A549 (cell line): Measurements from ENCODE around the gene SIVA1. TPM values are rescaled to one million over a fixed set of nuclear protein-coding genes. Genes with fewer than 3 reads are reported as not detected.

Experiments used
- ATAC-seq, 2 experiments: fragments of 200-7000 bp in 1 of 2; fragments of >200 bp in 1 of 2; cut with Nextera tagmentation in 1 of 2; cut with Tn5 transposase in 1 of 2; 3 replicates each; pipeline versions ENCODE4 v1.8.0 to v1.9.1; 2018 to 2020; ENCODE audit warnings: mild to moderate bottlenecking in 1 of 2, moderate library complexity in 1 of 2
- CTCF ChIA-PET: fragments of 300-600 bp; sonication (Branson Sonifier 250); formaldehyde crosslinking; extraction: SDS; loops from one replicate; lab custom pipeline; 2021; ENCODE audit warnings: antibody characterized with exemption, inconsistent platforms; lab: Yijun Ruan, JAX
- POLR2A ChIA-PET: fragments of 350-600 bp; formaldehyde crosslinking; extraction: SDS; loops from one replicate; lab custom pipeline; 2021; ENCODE audit warnings: antibody characterized with exemption, inconsistent platforms; lab: Yijun Ruan, JAX
- DNase-seq, 2 experiments: peaks; one replicate each; pipeline versions ENCODE4 v3.0.0 to v3.0.0-alpha.2; 2011 to 2016; ENCODE audit warnings: low read depth in 1 of 2, low spot score in 1 of 2
- FAIRE-seq: peaks from 2 replicates; lab custom pipeline; 2011; peaks lifted over from hg19 to GRCh38; lab: Jason Lieb, UNC
- H3K27ac ChIP-seq, 2 experiments: fragments of >200 bp; sonication (Bioruptor Twin); formaldehyde crosslinking; 3 replicates each; pipeline ENCODE4 v1.5.1; 2016 to 2017
- H3K4me1 ChIP-seq: fragments of >200 bp; sonication (Bioruptor Twin); formaldehyde crosslinking; 3 replicates; pipeline ENCODE4 v1.6.1; 2016
- H3K4me2 ChIP-seq: fragments of >200 bp; sonication (Bioruptor Twin); formaldehyde crosslinking; 3 replicates; pipeline ENCODE4 v1.6.1; 2016
- H3K4me3 ChIP-seq: fragments of >200 bp; sonication (Bioruptor Twin); formaldehyde crosslinking; 3 replicates; pipeline ENCODE4 v1.5.1; 2016
- H3K9me3 ChIP-seq: fragments of >200 bp; sonication (Bioruptor Twin); formaldehyde crosslinking; 3 replicates; pipeline ENCODE4 v1.6.1; 2016
- BHLHE40 ChIP-seq: IDR thresholded peaks from 2 replicates; pipeline ENCODE4 v1.6.1; 2012; ENCODE audit warnings: low read depth, low read length, inconsistent platforms
- CBX2 ChIP-seq: fragments of 200-600 bp; sonication (generic); IDR thresholded peaks from 2 replicates; pipeline ENCODE4 v1.6.1; 2016; ENCODE audit warnings: low read depth, mild to moderate bottlenecking, borderline replicate concordance
- CBX8 ChIP-seq: fragments of 200-600 bp; sonication (generic); IDR thresholded peaks from 2 replicates; pipeline ENCODE4 v1.6.1; 2016
- EHF ChIP-seq: fragments of 250-450 bp; sonication (Bioruptor Pico); IDR thresholded peaks from 2 replicates; pipeline ENCODE4 v1.5.0; 2020; ENCODE audit warnings: mild to moderate bottlenecking
- ESRRA ChIP-seq: fragments of 150-350 bp; IDR thresholded peaks from 2 replicates; pipeline ENCODE4 v1.6.1; 2014; ENCODE audit warnings: mild to moderate bottlenecking, low read length, borderline replicate concordance
- FOSL2 ChIP-seq, 2 experiments: fragments of 450-650 bp in 1 of 2; fragments of >200 bp in 1 of 2; sonication (Bioruptor Twin) in 1 of 2; formaldehyde crosslinking; IDR thresholded peaks; 2 replicates each; pipeline versions ENCODE4 v1.5.0 to v1.6.1; 2016 to 2020; ENCODE audit warnings: mild to moderate bottlenecking in 1 of 2, moderate library complexity in 1 of 2
- GATA3 ChIP-seq: IDR thresholded peaks from 2 replicates; pipeline ENCODE4 v1.6.1; 2012; ENCODE audit warnings: borderline replicate concordance
- HDAC2 ChIP-seq: fragments of 200-600 bp; sonication (generic); IDR thresholded peaks from 2 replicates; pipeline ENCODE4 v1.6.1; 2016
- HOXA7 ChIP-seq: fragments of 250-450 bp; sonication (Bioruptor Pico); IDR thresholded peaks from 2 replicates; pipeline ENCODE4 v1.5.0; 2020; ENCODE audit warnings: mild to moderate bottlenecking, moderate library complexity
- JUN ChIP-seq, 2 experiments: fragments of >200 bp; sonication (Bioruptor Twin); formaldehyde crosslinking; IDR thresholded peaks; 2 replicates in 1 of 2; 3 replicates in 1 of 2; pipeline ENCODE4 v1.6.1; 2016 to 2017
- KDM1A ChIP-seq: fragments of 200-600 bp; sonication (generic); IDR thresholded peaks from 2 replicates; pipeline ENCODE4 v1.6.1; 2016; ENCODE audit warnings: low read depth, mild to moderate bottlenecking
- KDM5A ChIP-seq: fragments of 200-600 bp; sonication (generic); IDR thresholded peaks from 2 replicates; pipeline ENCODE4 v1.6.1; 2016; ENCODE audit warnings: antibody characterized with exemption, mild to moderate bottlenecking
- MYC ChIP-seq: IDR thresholded peaks from 2 replicates; pipeline ENCODE4 v1.6.1; 2012; ENCODE audit warnings: mild to moderate bottlenecking, inconsistent platforms, low read length, improper control_type of control experiment, borderline replicate concordance
- NFE2L2 ChIP-seq: fragments of 150-350 bp; conservative IDR thresholded peaks from 2 replicates; pipeline ENCODE4 v1.6.1; 2014; ENCODE audit warnings: low read length
- NR3C1 ChIP-seq: fragments of >200 bp; sonication (Bioruptor Twin); formaldehyde crosslinking; IDR thresholded peaks from 3 replicates; pipeline ENCODE4 v1.6.1; 2017
- PHF8 ChIP-seq: fragments of 200-600 bp; sonication (generic); IDR thresholded peaks from 2 replicates; pipeline ENCODE4 v1.6.1; 2016; ENCODE audit warnings: low read depth, mild to moderate bottlenecking, antibody characterized with exemption, moderate library complexity, borderline replicate concordance
- POLR2A ChIP-seq: IDR thresholded peaks from 2 replicates; pipeline ENCODE4 v1.6.1; 2012; ENCODE audit warnings: mild to moderate bottlenecking, low read length
- RAD21 ChIP-seq, 2 experiments: fragments of >200 bp in 1 of 2; sonication (Bioruptor Twin) in 1 of 2; formaldehyde crosslinking in 1 of 2; IDR thresholded peaks in 1 of 2; conservative IDR thresholded peaks in 1 of 2; 2 replicates in 1 of 2; 3 replicates in 1 of 2; pipeline ENCODE4 v1.6.1; 2012 to 2018; ENCODE audit warnings: inconsistent platforms in 1 of 2
- RARB ChIP-seq: fragments of 250-450 bp; sonication (Bioruptor Pico); IDR thresholded peaks from 2 replicates; pipeline ENCODE4 v1.8.0; 2021; ENCODE audit warnings: mild to moderate bottlenecking, moderate library complexity
- RCOR1 ChIP-seq: fragments of 150-350 bp; IDR thresholded peaks from 2 replicates; pipeline ENCODE4 v1.6.1; 2014; ENCODE audit warnings: antibody characterized with exemption, low read length, low read depth
- RNF2 ChIP-seq: fragments of 200-600 bp; sonication (generic); IDR thresholded peaks from 2 replicates; pipeline ENCODE4 v1.6.1; 2016; ENCODE audit warnings: low read depth, mild to moderate bottlenecking, antibody characterized with exemption, moderate library complexity, borderline replicate concordance
- TFCP2L1 ChIP-seq: fragments of 250-450 bp; sonication (Bioruptor Pico); IDR thresholded peaks from 2 replicates; pipeline ENCODE4 v1.5.0; 2021; ENCODE audit warnings: mild to moderate bottlenecking
- TP53 ChIP-seq: fragments of 250-450 bp; sonication (Bioruptor Pico); IDR thresholded peaks from 2 replicates; pipeline ENCODE4 v1.5.0; 2021; ENCODE audit warnings: mild to moderate bottlenecking, moderate library complexity
- ZFP36 ChIP-seq: fragments of 450-650 bp; IDR thresholded peaks from 2 replicates; pipeline ENCODE4 v1.6.1; 2014; ENCODE audit warnings: borderline replicate concordance; ENCODE audit not compliant: partially characterized antibody
- ZNF302 ChIP-seq: fragments of 250-450 bp; sonication (Bioruptor Pico); IDR thresholded peaks from 2 replicates; pipeline ENCODE4 v1.9.0; 2021; ENCODE audit warnings: inconsistent platforms, mild to moderate bottlenecking, moderate library complexity
- ZSCAN20 ChIP-seq: fragments of 250-450 bp; sonication (Bioruptor Pico); IDR thresholded peaks from 2 replicates; pipeline ENCODE4 v1.8.0; 2022; ENCODE audit warnings: mild to moderate bottlenecking, moderate library complexity
- WGBS: methylation state at CpG from one replicate; pipeline ENCODE4 v1.1.6; 2017; ENCODE audit errors: missing lambda C conversion rate; 5-methylcytosine and 5-hydroxymethylcytosine counted together
- polyA plus RNA-seq, 4 experiments: library from polyadenylated mRNA; depleted of rRNA in 3 of 4; stranded (reverse); fragments of >200 nt; fragmentation: RNase III in 1 of 4; extraction: RNeasy Plus Mini Kit Qiagen cat#74134 plus additional on column Dnase treatment in 1 of 4; gene quantifications; 2 replicates in 3 of 4; 3 replicates in 1 of 4; pipeline ENCODE4 v1.2.3, GENCODE V29; 2011 to 2017
- TF ChIP-seq, protein P1 (sequence below): fragments of 150-350 bp; IDR thresholded peaks from 2 replicates; pipeline ENCODE4 v1.6.1; 2014; ENCODE audit warnings: low read depth, mild to moderate bottlenecking, low read length
- TF ChIP-seq, protein P2 (sequence below): IDR thresholded peaks from 2 replicates; pipeline ENCODE4 v1.6.1; 2012; ENCODE audit warnings: low read depth, borderline replicate concordance

SIVA1 gene
- polyA plus RNA-seq, 2 of the 4 experiments (the other 2 are of a cell fraction), result 90.0 to 169 TPM

DNA sequence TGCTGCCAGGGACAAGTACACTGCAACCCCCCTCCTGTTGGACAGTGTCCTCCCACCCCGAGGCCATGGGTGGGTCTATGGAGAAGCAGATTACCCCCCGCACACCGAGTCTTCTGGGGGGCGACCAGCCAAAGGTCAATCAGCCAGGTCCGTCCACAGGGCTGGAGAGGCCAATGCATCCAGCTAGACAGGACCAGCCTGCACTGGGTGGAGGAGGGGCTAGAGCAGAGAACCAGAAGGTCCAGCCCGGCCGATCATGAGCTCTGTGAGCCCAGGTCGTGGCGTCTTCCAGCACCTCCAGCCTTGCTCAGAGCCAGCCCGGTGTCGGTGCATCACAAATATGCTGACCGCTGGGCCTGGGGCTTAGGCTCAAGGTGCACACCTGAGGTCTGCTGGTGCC lies 37.1 kb upstream of the SIVA1 start:
- TF ChIP-seq EHF (CRISPR knock-in tag), result no peak
- no peak for TF ChIP-seq CBX2
- no peak for TF ChIP-seq TFCP2L1 (CRISPR knock-in tag)
- no peak for TF ChIP-seq NFE2L2
- no peak for TF ChIP-seq NR3C1
- no peak for TF ChIP-seq ZNF302 (CRISPR knock-in tag)
- no peak for TF ChIP-seq ESRRA
- Histone ChIP-seq H3K9me3 (no peaks in the 10 kb centered on the region), H3K27ac (no peak overlapping the region), H3K4me1 (no peaks in the 10 kb centered on the region), H3K4me3 (no peak overlapping the region), H3K4me2 (no peak overlapping the region)
- DNase-seq, result no peak
- 88% methylated on average over 7 of the region's 12 CpGs for WGBS
- POLR2A ChIA-PET, result no interaction called here
- ATAC-seq, result no peak
- FAIRE-seq, result no peak
- CTCF ChIA-PET, result interaction anchor here (1.1 to 1.2 kb wide), 2 partner anchors 50 to 52 kb away, joined by 3 to 5 read pairs; no protein-coding TSS in a partner anchor

DNA sequence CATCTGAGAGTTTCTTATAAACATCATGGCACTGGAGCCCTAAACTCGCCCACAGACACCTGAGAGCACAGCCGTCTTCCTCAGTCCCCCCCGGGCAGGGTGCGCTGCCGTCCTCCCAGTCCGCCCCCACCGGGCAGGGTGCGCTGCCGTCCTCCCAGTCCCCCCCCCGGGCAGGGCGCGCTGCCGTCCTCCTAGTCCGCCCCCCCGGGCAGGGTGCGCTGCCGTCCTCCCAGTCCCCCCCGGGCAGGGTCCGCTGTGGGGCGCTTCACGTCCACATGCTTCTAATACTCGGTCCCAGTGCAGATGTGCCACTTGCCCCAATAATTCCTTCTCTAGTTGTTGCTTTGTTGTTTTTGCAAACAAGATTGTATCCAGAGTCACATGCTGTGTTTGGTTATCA lies 35.8 kb upstream of the SIVA1 start:
- H3K27ac ChIP-seq, result no peak overlapping the region
- TF ChIP-seq POLR2A (no peak), NR3C1 (no peak), HDAC2 (no peak), ESRRA (no peak), ZSCAN20 (CRISPR knock-in tag) (no peak), PHF8 (no peak), HOXA7 (CRISPR knock-in tag) (no peak), RARB (CRISPR knock-in tag) (no peak), FOSL2 (IDR thresholded peaks at IDR 0.05) (no peak), FOSL2 (CRISPR knock-in tag; IDR thresholded peaks at IDR 0.05) (no peak), GATA3 (no peak), RNF2 (no peak), KDM1A (no peak), BHLHE40 (no peak), RCOR1 (no peak), RAD21 (conservative IDR thresholded peaks at IDR 0.05 in 1 of 2, IDR thresholded peaks at IDR 0.05 in 1 of 2) (no peak), TFCP2L1 (CRISPR knock-in tag) (no peak)
- TF ChIP-seq, protein P1, sequence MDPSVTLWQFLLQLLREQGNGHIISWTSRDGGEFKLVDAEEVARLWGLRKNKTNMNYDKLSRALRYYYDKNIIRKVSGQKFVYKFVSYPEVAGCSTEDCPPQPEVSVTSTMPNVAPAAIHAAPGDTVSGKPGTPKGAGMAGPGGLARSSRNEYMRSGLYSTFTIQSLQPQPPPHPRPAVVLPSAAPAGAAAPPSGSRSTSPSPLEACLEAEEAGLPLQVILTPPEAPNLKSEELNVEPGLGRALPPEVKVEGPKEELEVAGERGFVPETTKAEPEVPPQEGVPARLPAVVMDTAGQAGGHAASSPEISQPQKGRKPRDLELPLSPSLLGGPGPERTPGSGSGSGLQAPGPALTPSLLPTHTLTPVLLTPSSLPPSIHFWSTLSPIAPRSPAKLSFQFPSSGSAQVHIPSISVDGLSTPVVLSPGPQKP, result no peak
- TF ChIP-seq, protein P2, sequence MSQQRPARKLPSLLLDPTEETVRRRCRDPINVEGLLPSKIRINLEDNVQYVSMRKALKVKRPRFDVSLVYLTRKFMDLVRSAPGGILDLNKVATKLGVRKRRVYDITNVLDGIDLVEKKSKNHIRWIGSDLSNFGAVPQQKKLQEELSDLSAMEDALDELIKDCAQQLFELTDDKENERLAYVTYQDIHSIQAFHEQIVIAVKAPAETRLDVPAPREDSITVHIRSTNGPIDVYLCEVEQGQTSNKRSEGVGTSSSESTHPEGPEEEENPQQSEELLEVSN, result no peak
- H3K9me3 ChIP-seq, result no peaks in the 10 kb centered on the region
- 95% methylated on average over 9 of the region's 22 CpGs for WGBS
- DNase-seq, result no peak
- FAIRE-seq, result no peak
- no peak for ATAC-seq
- POLR2A ChIA-PET, result no interaction called here
- H3K4me2 ChIP-seq, result no peak overlapping the region
- CTCF ChIA-PET, result interaction anchor here (1.6 kb wide), 1 partner anchor 8 kb away, joined by 5 read pairs; no protein-coding TSS in a partner anchor
- H3K4me3 ChIP-seq, result no peak overlapping the region
- H3K4me1 ChIP-seq, result peaks cover 7% of the 10 kb centered on the region; the same call in 2 of the 3 replicates

DNA sequence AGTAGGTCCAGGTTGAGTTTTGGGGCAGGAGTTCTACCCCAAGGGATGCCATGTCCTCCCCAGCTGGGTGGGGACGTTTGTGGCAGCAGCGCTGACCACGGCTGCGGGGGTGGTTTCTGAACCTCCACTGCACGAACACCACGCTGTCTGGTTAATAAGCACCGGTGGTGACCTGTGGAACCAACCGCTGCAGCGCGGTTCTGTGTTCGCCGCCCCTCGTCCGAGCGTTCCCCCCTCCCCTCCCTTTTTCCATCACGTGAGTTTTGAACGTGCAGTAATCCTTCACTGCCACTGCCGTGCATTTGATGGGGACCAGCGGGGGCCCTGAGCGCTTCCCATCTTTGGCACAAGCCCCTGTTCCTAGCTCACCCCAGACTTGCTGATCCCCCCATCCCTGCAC lies 35.3 kb upstream of the SIVA1 start:
- H3K4me3 ChIP-seq, result no peak overlapping the region
- H3K27ac ChIP-seq, result no peak overlapping the region
- ChIA-PET POLR2A (no interaction called here), CTCF (interaction anchor here (0.9 to 1.6 kb wide), 2 partner anchors 8 to 27 kb away, joined by 3 to 5 read pairs; no protein-coding TSS in a partner anchor)
- TF ChIP-seq CBX8, result no peak
- TF ChIP-seq KDM5A, result no peak
- TF ChIP-seq JUN (IDR thresholded peaks at IDR 0.05), result no peak
- TF ChIP-seq MYC, result no peak
- no peak for TF ChIP-seq TP53 (CRISPR knock-in tag)
- TF ChIP-seq ZFP36, result no peak
- TF ChIP-seq NR3C1, result no peak
- no peak for TF ChIP-seq HDAC2
- TF ChIP-seq POLR2A, result no peak
- TF ChIP-seq RCOR1, result no peak
- H3K9me3 ChIP-seq, result no peaks in the 10 kb centered on the region
- no peak for FAIRE-seq
- H3K4me2 ChIP-seq, result no peak overlapping the region
- ATAC-seq, result no peak
- H3K4me1 ChIP-seq, result peaks cover 12% of the 10 kb centered on the region; the same call in 2 of the 3 replicates
- 92% methylated on average over 20 of the region's 20 CpGs for WGBS
- no peak for DNase-seq
